Mammary epithelial cell (primary cell): ENCODE measurements around the gene SLC10A3.

Experiments
- EZH2 ChIP-seq: IDR thresholded peaks from 2 replicates; pipeline ENCODE4 v1.6.1; 2012; ENCODE audit warnings: low read length, inconsistent platforms, borderline replicate concordance
- TF ChIP-seq, protein P1 (sequence below), 2 donors: IDR thresholded peaks in 1 of 2; conservative IDR thresholded peaks in 1 of 2; 2 replicates each; pipeline ENCODE4 v1.5.1; 2011 to 2012; ENCODE audit warnings: inconsistent platforms in 2 of 2, low read length in 2 of 2, mild to moderate bottlenecking in 2 of 2, control low read depth in 1 of 2, low read depth in 1 of 2; ENCODE audit not compliant: insufficient read depth in 1 of 2; ENCODE audit errors: extremely low read depth in 1 of 2

DNA sequence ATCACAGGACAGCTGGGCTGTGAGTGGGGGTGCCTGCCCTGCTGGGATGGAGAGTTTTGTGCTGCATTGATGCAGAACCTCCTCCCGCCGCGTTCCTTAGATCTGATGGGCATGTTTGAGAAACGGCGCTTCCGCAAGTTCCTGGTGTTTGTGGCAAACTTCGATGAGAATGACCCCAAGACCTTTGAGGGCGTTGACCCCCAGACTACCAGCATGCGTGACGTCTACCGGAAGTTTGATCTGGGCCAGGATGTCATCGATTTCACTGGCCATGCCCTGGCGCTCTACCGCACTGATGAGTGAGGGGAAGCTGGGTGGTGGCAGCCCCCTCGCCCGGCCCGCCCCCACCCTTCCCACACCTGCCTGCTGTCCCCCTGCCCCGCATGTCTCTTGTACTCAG is 50.6 kb downstream of the SLC10A3 start:
- TF ChIP-seq, protein P1, sequence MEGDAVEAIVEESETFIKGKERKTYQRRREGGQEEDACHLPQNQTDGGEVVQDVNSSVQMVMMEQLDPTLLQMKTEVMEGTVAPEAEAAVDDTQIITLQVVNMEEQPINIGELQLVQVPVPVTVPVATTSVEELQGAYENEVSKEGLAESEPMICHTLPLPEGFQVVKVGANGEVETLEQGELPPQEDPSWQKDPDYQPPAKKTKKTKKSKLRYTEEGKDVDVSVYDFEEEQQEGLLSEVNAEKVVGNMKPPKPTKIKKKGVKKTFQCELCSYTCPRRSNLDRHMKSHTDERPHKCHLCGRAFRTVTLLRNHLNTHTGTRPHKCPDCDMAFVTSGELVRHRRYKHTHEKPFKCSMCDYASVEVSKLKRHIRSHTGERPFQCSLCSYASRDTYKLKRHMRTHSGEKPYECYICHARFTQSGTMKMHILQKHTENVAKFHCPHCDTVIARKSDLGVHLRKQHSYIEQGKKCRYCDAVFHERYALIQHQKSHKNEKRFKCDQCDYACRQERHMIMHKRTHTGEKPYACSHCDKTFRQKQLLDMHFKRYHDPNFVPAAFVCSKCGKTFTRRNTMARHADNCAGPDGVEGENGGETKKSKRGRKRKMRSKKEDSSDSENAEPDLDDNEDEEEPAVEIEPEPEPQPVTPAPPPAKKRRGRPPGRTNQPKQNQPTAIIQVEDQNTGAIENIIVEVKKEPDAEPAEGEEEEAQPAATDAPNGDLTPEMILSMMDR (conservative IDR thresholded peaks at IDR 0.05 in 1 of 2, IDR thresholded peaks at IDR 0.05 in 1 of 2; ENCODE audit: extremely low read depth in 1 of 2, insufficient read depth in 1 of 2, low read depth in 1 of 2, low read length in 2 of 2): no peak
- TF ChIP-seq EZH2: no peak
